Ovary (tissue), 9 donors: ENCODE results near the gene PTPDC1. TPM values are rescaled to one million over a fixed set of nuclear protein-coding genes. Genes with fewer than 3 reads are reported as not detected.

Experiments
- DNase-seq, 5 donors: peaks; one replicate each; pipeline ENCODE4 v3.0.0-alpha.2; 2019 to 2020
- H3K27ac ChIP-seq, 2 donors: fragments of 200-600 bp; one replicate each; pipeline versions ENCODE4 v1.5.1 to v1.8.0; 2019 to 2022
- H3K27me3 ChIP-seq: fragments of 200-600 bp; one replicate; pipeline ENCODE4 v1.8.0; 2022
- H3K36me3 ChIP-seq: fragments of 200-600 bp; sonication (generic); one replicate; pipeline ENCODE4 v1.5.1; 2019
- H3K4me1 ChIP-seq: one replicate; pipeline ENCODE4 v1.8.1; 2013; ENCODE audit warnings: mild to moderate bottlenecking, moderate library complexity; ENCODE audit not compliant: insufficient read depth
- H3K4me3 ChIP-seq: fragments of 200-600 bp; sonication (generic); one replicate; pipeline ENCODE4 v1.5.1; 2017
- H3K9me3 ChIP-seq, 2 donors: fragments of 200-600 bp in 1 of 2; sonication (generic) in 1 of 2; one replicate each; pipeline versions ENCODE4 v1.5.1 to v1.8.1; 2013 to 2019; ENCODE audit warnings: mild to moderate bottlenecking in 1 of 2, moderate library complexity in 1 of 2
- CTCF ChIP-seq, 3 donors: fragments of 450-650 bp in 2 of 3; fragments of 200-600 bp in 1 of 3; IDR thresholded peaks; one replicate each; pipeline versions ENCODE4 v1.5.1 to v1.8.0; 2016 to 2022; ENCODE audit warnings: antibody characterized with exemption in 3 of 3, mild to moderate bottlenecking in 1 of 3
- EP300 ChIP-seq: sonication (generic); formaldehyde crosslinking; IDR thresholded peaks from one replicate; pipeline ENCODE4 v1.6.1; 2017; ENCODE audit warnings: antibody characterized with exemption
- POLR2A ChIP-seq: fragments of 450-650 bp; IDR thresholded peaks from one replicate; pipeline ENCODE4 v1.6.1; 2017; ENCODE audit warnings: antibody characterized with exemption, mild to moderate bottlenecking, moderate library complexity
- WGBS, 3 donors: extraction: QIAGEN DNeasy Blood & Tissue Kit in 1 of 3; methylation state at CpG; one replicate each; pipeline versions ENCODE4 v1.1.5 to v1.1.7; 2013 to 2017; 5-methylcytosine and 5-hydroxymethylcytosine counted together
- intact Hi-C, 4 donors: fragments of 100-400 bp; cut with DNase I; formaldehyde crosslinking; loops; one replicate each; pipeline versions ENCODE4 v1.11.0 to v1.15.1; 2022 to 2023
- polyA plus RNA-seq, 2 donors: library from polyadenylated mRNA; stranded (reverse); fragments of 200-250 nt in 1 of 2; fragments of 350-450 nt in 1 of 2; fragmentation: Illumina TruSeq in 1 of 2; extraction: RNeasy Lipid Tissue Mini Kit (QIAGEN cat#74804) in 1 of 2; gene quantifications; one replicate each; pipeline ENCODE4 v1.2.3, GENCODE V29; 2013 to 2014
- total RNA-seq, 7 donors: library from RNA; depleted of rRNA in 2 of 7; stranded (reverse); fragments of >200 nt in 2 of 7; fragmentation: NEBNext Ultra II Directional in 3 of 7; extraction: Animal tissue kit (Norgen Biotek cat#: 25700) in 3 of 7; gene quantifications; one replicate each; pipeline versions ENCODE4 v1.1.0 to v1.2.4, GENCODE V29; 2016 to 2023
- donor health status: DM: no; HTN: no; CAD: no; lungs with moderate emphysema.
- donor health status: DM: no; HTN: no; CAD: no.
- donor health status: Bipolar disorder and iron deficiency.
- donor health status: DM: yes; HTN: yes; CAD: no.
- donor health status: DM: no; HTN: no; CAD: no.
- donor health status: DM: yes; HTN: yes; CAD: no.

The PTPDC1 gene
- total and polyA plus RNA-seq, 9 donors, result 2.7 to 9.5 (median 6.1) TPM

DNA sequence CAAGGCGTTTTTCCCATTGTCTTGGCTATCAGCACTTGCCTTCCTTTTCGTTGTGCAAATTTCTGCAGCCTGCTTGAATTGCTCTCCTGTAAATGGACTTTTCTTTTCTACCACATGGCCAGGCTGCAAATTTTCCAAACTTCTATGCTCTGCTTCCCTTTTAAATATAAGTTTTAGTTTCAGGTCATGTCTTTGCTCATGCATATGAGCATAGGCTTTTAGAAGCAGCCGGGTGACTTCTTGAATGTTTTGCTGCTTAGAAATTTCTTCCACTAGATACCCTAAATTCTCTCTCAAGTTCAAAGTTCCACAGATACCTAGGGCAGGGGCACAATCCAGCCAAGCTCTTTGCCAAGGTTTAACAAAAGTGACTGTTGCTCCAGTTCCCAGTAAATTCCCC, 22.4 kb upstream of the PTPDC1 start:
- no peak for DNase-seq

DNA sequence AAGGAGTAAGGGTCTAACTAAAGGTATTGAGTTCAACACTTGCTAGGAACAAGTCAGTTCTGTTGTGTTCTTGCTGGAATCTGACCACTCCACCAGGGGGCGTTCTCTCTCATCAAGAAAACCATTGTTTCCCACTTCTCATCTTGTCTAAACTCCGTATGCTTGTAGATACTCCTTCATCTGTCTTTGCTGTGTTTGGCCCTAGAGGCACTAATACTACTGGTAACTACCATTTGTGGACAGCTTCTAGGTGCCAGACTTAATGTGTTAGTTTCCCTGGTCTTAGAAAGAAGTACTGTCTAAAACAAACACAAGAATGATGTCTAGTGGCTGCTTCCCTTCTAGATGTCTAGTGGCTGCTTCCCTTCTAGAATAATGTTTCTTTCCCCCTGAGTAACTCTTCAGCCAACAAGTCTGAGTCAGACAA, 18.7 kb upstream of the PTPDC1 start:
- no peak overlapping the region for H3K4me3 ChIP-seq
- peak; percentile 53 to 82 (median 67) for DNase-seq
- H3K4me1 ChIP-seq, result no peaks in the 10 kb centered on the region
- no peaks in the 10 kb centered on the region for H3K27me3 ChIP-seq
- intact Hi-C loops, result loop anchor here (2.0 to 10.0 kb wide), 3 partner anchors 147 to 149 kb away; no protein-coding TSS in a partner anchor
- TF ChIP-seq POLR2A, result no peak
- TF ChIP-seq CTCF (IDR thresholded peaks at IDR 0.05), result peak; percentile 66 to 72 (median 71)
- no peaks in the 10 kb centered on the region for H3K9me3 ChIP-seq
- H3K27ac ChIP-seq, result no peak overlapping the region
- 20 to 42% (median 34%) methylated on average over 2 of the region's 2 CpGs for WGBS, 3 donors
- H3K36me3 ChIP-seq, result no peaks in the 10 kb centered on the region

More for the DNA sequence above, 22.4 kb upstream of the PTPDC1 start:
- Histone ChIP-seq H3K9me3 (no peaks in the 10 kb centered on the region), H3K27me3 (no peaks in the 10 kb centered on the region), H3K4me3 (no peak overlapping the region), H3K36me3 (no peaks in the 10 kb centered on the region), H3K27ac (no peak overlapping the region), H3K4me1 (no peaks in the 10 kb centered on the region)
- 98 to 100% (median 99%) methylated on average over 3 of the region's 3 CpGs for WGBS, 3 donors
- intact Hi-C loops, result loop anchor here in 1 of 4 donors (10.0 kb wide), 1 partner anchor 153 kb away; no protein-coding TSS in a partner anchor
- no peak for TF ChIP-seq EP300
- TF ChIP-seq CTCF (IDR thresholded peaks at IDR 0.05), result no peak
- no peak for TF ChIP-seq POLR2A

DNA sequence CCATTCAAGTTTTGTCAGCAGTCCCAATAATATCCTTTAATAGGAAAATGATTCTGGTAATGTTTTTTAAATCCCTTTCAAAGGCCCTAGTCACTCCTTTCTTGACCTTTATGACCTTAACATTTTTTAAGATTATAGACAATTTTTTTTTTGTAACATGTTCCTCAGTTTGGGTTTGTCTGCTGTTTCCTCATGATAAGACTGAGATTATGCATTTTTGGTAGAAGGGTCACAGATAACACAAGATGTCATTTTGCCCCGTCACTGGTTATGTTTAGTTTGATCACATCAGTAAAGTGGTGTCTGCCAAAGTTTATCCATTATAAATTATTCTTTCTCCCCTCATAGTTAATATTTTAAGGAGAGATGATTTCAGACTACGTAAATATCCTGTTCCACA, 16.0 kb upstream of the PTPDC1 start:
- Histone ChIP-seq H3K4me3 (no peak overlapping the region), H3K4me1 (no peaks in the 10 kb centered on the region), H3K27ac (no peak overlapping the region), H3K27me3 (no peaks in the 10 kb centered on the region), H3K36me3 (no peaks in the 10 kb centered on the region), H3K9me3 (no peaks in the 10 kb centered on the region)
- TF ChIP-seq POLR2A, result no peak
- no peak for TF ChIP-seq CTCF (IDR thresholded peaks at IDR 0.05)
- no peak for TF ChIP-seq EP300
- no peak for DNase-seq
- intact Hi-C loops, result loop anchor here in 2 of 4 donors (5.0 to 10.0 kb wide), 2 partner anchors 144 to 147 kb away; no protein-coding TSS in a partner anchor
- 66 to 80% (median 72%) methylated on average over 2 of the region's 2 CpGs for WGBS, 3 donors

GRCh38 chr9:94076557-94076956, 7.7 kb upstream of the PTPDC1 start:
- WGBS, 3 donors, result 88 to 93% (median 93%) methylated on average over 1 of the region's 1 CpG
- Histone ChIP-seq H3K27ac (no peak overlapping the region), H3K27me3 (no peaks in the 10 kb centered on the region), H3K9me3 (no peaks in the 10 kb centered on the region), H3K4me1 (no peaks in the 10 kb centered on the region), H3K36me3 (no peaks in the 10 kb centered on the region), H3K4me3 (no peak overlapping the region)
- intact Hi-C loops, result no loop called here
- TF ChIP-seq CTCF (IDR thresholded peaks at IDR 0.05) (no peak), POLR2A (no peak), EP300 (no peak)
- DNase-seq, result no peak
